Measurements from ENCODE around the gene PILRB.
"Not testable (repeated sequence)": the region's sequence is repeated elsewhere in the genome, so short reads cannot be mapped to it uniquely, and the experiment has no call there.

The PILRB gene

DNA sequence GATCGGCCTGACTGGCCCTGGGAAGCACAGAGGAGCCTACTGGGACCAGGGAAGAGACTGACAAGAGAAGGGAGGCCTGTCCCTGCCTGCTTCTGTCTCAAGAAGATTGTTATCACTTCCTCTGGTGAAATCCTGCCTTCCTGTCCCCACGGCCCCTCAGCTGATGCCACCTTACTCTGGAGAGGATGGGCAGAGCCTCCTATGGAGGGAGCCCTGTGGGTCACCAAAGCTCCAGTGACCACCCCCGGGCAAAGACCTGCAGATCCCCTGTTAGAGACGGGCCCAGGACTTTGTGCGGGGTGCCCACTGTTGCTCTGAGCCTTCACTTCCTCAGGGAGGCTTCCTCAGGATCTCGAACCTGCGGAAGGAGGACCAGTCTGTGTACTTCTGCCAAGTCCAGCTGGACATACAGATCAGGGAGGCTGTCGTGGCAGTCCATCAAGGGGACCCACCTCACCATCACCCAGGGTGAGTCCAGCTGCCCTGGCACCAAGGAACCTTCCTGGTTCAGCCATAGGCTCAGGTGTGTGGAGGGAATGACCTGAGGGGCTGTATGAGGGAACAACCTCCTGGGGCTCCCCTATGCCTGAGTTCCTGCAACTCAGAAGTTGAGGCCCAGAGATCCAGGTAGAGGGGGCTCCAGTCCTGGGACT lies 1.4 kb upstream of the PILRB start:
- no peak for DNase-seq

DNA sequence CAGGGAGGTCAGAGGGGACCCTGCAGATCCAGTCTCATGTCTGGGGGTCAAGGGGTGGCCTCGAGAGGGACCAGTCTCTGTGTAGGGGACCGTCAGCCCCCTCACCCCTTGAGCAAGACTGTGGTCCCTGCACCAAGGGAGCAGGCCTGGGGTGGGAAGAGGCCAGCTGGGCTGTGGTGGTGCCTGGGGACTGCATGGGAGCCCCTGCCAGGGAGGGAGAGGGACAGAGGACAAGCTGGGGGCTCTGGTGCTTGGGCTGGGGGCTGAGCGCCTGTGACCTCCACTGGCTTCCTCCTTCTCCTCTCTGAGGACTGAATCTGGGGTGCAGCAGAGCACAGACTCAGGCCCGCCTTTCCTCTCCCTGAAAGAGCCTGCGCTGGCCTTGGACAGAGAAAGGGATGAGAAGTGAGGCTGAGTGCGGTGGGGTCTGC lies 771 bp upstream of the PILRB start:
- no peak for DNase-seq

DNA sequence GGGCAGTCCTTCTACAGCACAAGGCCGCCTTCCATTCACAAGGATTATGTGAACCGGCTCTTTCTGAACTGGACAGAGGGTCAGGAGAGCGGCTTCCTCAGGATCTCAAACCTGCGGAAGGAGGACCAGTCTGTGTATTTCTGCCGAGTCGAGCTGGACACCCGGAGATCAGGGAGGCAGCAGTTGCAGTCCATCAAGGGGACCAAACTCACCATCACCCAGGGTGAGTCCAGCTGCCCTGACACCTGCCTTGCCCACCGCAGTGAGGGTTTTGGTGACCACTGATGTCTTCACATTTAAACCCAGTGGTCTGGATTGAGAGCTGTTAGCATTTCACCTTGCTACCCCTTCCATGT lies 918 bp downstream of the PILRB start:
- no peak for DNase-seq

DNA sequence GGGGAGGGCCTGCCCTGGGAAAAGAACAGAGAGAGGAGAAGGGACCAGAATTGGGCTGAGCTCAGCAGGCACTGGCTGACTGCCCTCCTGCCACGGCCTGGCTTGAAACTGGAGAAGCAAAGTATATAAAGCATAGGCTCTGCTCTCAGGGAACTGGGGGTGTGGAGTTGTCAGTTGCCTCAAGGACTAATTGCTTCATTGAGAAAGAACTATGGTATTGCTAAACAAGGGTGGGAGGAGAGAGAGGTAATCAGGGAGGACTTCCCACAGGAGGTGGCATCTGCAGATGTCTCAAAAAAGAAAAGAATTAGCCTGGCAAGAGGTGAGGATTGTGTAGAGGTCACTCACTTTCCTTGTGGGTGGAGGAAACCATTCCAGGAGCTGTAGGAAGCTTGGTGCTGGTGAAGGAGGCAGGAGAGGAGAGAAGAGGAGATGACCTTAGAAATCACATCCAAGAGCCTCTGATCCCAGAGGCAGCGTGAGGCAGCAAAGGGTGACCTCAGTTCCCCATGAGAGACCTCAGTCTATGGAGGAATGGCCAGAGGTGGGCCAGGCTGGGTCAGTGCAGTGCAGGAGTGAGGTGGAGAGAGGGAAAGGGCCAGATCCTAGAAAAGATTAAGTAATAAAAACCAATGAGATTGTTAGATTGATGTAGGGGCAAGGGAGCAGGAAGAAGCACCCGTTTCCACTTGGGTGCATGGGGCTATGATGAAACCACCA lies 2.4 kb downstream of the PILRB start:
- DNase-seq = no peak

DNA sequence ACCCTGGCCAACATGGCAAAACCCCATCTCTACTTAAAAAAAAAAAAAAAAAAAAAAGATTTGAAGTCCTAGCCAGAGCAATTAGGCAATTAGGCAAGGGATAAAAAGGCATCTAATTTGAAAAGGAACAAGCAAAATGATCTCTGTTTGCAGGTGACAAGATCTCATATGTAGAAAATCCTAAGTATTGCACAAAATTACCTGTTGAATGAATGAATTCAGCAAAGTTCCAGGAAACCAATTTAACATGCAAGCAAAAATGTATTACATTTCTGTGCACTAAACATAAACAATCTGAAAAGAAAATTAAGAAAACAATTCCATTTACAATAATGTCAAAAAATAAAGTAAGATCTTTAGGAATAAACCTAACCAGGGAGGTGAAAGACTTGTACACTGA lies 5.2 kb downstream of the PILRB start:
- no peak for DNase-seq

DNA sequence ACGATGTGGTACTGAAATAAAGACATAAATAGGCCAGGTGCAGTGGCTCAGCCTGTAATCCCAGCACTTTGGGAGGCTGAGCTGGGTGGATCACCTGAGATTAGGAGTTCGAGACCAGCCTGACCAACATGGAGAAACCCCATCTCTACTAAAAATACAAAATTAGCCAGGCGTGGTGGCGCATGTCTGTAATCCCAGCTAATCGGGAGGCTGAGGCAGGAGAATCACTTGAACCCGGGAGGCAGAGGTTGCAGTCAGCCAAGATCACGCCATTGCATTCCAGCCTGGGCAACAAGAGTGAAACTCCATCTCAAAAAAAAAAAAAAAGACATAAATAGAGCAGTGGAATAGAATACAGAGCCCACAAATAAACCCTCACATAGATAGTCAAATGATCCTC lies 5.9 kb downstream of the PILRB start:
- not testable (repeated sequence) for DNase-seq

DNA sequence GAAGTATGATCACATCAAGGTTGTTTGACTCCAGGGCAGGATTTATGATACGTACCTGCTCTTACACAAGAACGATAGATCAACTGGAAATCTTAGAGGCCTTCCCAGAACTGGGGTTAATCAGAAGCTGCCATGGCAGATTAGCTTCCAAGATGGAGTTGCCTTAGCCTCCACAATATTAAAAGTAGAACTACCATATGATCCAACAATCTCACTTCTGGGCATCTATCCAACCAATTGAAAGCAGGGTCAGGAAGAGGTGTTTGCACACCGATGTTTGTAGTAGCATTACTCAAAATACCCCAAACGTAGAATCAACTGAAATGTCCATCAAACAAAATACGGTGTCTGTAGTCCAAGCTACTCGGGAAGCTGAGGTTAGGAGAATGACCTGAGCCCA lies 6.6 kb downstream of the PILRB start:
- no peak for DNase-seq

DNA sequence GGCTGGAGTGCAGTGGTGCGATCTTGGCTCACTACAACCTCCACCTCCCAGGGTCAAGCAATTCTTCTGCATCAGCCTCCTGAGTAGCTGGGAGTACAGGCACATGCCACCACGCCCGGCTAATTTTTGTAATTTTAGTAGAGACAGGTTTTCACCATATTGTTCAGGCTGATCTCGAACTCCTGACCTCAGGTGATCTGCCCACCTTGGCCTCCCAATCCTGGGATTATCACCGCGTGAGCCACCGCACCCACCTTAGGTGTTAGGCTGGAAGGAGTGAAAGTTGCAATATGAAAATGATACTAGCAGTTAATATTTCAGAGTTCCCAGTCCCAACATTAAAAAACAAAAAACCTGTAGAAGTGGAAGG lies 8.1 kb downstream of the PILRB start:
- not testable (repeated sequence) for DNase-seq

DNA sequence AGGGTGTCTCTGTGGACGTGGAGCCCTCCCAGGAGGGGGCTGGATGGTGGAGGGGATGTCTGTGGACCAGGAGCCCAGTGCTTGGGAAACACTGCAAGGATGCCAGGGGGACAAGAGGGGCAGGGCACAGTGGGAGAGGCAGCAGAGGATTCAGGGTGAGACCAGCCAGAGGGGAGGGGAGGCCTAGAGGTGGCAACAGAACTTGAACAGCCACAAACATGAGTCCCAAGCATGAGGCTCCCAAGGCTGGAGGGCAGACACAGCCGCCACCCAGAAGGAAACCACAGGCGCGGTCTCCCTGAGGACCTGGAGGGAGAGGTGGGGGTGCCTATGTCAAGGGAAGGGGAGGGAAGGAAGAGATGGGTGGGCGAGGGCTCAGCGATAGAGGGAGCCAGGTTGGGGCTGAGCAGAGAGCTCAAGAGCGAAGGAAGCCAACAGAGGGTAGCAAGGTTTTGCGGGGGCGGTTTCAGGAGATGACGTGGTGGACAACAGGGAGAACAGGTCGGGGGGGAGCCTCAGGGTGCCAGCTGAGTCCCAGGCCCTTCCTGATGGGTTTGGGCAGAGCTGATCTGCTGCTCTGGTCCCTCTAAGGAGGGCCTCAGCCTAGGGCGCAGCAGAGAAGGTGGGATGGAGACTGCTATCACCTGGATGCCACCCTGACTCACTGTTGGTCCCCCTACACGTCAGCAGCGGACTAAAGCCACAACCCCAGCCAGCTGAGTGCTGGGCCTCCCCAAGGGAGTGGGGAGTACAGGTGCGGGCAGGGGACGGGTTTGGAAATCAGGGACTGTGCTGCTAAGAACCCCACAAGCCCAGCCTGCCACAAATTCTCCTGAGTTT lies 8.7 kb downstream of the PILRB start:
- no peak for DNase-seq

DNA sequence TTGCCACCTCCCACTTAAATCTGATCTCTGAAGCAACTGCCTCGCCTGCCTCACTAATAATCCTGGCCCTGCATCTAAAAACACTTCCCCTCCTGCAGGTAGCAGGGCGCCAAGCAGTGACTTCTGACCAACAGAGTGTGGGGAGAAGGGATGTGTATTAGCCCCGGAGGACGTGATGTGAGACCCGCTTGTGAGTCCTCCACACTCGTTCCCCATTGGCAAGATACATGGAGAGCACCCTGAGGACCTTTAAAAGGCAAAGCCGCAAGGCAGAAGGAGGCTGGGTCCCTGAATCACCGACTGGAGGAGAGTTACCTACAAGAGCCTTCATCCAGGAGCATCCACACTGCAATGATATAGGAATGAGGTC lies 9.3 kb downstream of the PILRB start:
- no peak for DNase-seq

DNA sequence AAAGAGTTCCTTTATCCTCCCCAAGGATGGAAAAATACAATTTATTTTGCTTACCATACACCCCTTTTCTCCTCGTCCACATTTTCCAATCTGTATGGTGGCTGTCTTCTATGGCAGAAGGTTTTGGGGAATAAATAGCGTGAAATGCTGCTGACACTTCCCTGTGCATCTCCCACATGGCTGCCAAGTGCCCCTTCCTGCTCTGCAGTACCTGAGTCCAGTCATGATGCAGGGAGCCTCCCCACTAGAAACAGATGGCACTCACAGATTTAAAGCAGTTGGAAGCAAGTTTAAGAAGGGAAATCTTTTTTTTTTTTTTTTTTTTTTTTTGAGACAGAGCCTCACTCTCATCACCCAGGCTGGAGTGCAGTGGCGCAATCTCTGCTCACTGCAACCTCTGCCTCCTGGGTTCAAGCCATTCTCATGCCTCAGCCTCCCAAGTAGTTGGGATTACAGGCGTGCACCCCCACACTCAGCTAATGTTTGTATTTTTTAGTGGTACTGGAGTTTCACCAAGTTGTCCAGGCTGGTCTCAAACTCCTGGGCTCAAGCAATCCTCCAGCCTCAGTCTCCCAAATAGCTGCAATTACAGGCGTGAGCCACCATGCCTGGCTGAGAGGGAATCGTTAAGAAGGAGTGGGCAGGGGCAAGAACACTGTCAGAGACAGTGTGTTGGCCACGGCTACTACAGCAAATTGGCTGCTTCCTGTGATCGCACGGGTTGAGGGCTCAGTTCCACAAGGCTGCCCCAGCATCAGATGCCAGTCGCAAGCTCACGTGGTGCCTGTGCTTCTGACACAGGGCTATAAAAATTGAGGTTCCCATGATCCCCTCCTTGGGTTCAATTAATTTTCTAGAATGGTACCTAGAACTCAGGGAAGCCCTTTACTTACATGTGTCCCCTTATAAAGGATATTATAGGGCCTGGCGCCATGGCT lies 10.0 kb downstream of the PILRB start:
- DNase-seq = no peak

DNA sequence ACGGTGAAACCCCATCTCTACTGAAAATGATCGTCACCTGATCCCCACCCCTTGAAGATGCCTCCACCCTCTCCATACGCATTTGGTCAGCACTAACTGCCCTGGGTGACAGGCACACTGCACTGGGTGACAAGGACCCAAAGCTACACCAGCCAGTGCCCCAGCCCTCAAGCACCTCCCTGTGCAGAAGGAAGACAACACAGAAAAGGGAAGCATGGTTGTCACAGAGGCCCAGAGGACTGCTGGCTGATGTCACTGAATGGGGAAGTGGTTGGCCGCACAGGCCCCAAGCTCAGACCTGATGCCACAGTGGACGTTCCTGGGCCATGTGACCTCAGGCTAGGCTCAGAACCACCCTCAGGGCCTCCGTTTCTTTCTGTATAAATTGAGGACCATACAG lies 11.2 kb downstream of the PILRB start:
- no peak for DNase-seq

DNA sequence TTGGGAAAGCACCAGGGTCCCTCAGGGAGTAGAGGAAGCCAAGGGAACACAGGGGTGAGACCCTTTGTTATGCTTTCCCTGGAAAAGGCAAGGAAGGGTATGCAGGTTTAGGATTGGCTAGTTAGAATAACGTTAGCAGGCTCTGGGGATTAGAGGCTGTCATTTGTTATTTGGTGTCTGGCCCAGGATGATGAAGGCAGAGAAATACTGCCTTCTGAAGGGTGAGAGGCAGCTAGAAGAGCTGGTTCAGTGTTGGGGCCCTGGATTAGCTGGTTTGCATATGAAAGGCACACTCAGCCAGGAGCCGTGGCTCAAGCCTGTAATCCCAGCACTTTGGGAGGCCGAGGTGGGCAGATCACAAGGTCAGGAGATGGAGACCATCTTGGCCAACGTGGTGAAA lies 12.4 kb downstream of the PILRB start:
- DNase-seq = no peak

DNA sequence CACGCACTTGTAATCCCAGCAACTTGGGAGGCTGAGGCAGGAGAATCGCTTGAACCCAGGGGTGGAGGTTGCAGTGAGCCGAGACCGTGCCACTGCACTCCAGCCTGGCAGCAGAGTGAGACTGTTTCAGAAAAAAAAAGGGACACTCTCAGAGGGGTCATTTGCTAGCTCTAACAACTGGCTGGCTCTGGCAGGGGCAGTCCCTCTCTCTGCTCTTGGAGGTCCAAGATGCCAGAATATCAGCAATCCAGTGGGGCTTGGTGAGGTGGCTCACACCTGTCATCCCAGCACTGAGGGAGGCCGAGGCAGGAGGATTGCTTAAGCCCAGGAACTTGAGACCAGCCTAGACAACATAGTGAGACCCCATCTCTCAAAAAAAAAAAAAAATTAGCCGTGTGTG lies 12.8 kb downstream of the PILRB start:
- DNase-seq = no peak

DNA sequence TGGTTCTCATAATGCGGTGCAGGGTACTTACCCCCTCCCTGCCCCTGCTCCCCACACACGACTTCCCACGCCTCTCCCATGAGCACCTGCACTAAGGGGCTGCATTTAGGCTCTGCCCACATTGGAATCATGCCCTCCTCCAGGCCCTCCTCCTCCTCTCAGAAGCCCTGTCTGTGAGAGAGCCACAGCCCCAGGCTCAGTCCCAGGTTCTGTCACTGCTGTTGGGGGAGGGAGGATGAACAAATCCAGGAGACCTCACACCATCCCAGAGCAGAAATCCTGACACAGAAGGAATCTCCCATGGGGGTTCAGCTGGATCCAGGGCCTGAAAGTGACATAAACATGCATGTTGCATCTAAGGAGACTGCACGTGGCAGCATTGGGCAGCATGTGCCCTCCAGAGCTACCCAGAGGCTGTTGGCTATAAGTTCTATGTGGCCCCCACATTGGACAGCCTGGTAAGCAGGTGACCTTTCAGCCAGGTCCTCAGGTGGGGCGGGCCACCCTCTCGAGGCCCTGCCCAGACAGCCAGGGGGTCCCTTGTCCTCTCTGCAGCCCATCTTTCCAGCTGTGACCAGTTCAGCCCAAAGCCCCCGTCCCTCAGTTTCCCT lies 13.7 kb downstream of the PILRB start:
- no peak for DNase-seq

DNA sequence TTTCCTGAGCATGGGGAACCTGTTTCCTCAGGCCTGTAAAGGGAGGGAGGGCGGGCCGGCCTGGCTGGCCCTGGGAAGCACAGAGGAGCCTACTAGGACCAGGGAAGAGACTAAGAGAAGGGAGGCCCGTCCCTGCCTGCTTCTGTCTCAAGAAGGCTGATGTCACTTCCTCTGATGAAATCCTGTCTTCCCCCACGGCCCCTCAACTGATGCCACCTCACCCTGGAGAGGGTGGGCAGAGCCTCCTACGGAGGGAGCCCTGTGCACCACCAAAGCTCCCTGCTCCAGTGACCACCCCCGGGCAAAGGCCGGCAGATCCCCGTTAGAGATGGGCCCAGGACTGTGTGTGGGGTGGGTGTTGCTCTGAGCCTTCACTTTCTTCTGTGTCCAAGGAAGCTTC lies 14.3 kb downstream of the PILRB start:
- DNase-seq = no peak

DNA sequence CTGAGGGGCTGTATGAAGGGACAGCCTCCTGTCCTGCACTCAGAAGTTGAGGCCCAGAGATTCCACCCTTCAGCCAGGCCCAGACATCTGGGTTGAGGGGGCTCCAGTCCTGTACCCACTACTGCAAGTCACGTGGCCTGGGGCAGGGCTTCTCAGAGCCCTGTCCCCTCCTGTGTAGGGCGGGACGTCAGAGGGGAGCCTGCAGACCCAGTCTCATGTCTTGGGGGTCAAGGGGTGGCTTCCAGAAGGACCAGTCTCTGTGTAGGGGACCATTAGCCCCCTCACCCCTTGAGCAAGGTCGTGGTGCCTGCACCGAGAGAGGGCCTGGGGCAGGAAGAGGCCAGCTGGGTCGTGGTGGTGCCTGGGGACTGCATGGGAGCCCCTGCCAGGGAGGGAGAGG lies 14.8 kb downstream of the PILRB start:
- no peak for DNase-seq

DNA sequence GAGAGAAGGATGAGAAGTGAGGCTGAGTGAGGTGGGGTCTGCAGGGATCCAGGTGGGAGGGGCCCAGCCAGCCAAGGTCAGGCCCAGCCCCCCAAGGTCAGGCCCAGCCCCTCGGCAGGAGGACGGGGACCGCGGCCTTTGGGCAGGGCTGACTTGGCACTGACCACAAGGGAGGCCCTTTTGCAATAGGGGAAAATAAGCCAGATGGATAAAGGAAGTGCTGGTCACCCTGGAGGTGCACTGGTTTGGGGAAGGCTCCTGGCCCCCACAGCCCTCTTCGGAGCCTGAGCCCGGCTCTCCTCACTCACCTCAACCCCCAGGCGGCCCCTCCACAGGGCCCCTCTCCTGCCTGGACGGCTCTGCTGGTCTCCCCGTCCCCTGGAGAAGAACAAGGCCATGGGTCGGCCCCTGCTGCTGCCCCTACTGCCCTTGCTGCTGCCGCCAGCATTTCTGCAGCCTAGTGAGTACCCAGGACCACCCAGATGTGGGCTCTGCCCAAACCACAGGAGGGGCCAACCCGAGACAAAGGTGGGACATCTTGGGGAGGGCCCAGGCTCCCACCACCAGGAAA lies 15.4 kb downstream of the PILRB start, which contains the start of gene PILRA:
PILRA (plus strand) TSS at position 227 of the 571 bp plus-strand sequence; CDS start at position 397, 170 bp downstream.
- no peak for DNase-seq

DNA sequence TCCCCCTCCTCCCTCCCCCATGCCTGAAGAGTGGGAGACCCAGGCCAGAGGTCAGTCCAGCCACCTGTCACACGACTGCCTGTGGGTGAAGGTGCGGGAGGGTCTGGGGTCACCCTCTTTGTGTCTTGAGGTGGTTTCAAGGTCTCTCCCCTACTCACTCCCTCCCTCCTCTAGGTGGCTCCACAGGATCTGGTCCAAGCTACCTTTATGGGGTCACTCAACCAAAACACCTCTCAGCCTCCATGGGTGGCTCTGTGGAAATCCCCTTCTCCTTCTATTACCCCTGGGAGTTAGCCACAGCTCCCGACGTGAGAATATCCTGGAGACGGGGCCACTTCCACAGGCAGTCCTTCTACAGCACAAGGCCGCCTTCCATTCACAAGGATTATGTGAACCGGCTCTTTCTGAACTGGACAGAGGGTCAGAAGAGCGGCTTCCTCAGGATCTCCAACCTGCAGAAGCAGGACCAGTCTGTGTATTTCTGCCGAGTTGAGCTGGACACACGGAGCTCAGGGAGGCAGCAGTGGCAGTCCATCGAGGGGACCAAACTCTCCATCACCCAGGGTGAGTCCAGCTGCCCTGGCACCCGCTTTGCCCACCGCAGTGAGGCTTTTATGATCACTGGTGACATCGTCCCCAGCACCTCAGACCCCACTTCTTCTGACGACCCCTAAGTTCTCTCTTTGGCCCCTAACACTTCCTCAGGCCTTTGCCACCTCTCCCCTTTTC lies 16.1 kb downstream of the PILRB start:
- not testable (repeated sequence) for DNase-seq

DNA sequence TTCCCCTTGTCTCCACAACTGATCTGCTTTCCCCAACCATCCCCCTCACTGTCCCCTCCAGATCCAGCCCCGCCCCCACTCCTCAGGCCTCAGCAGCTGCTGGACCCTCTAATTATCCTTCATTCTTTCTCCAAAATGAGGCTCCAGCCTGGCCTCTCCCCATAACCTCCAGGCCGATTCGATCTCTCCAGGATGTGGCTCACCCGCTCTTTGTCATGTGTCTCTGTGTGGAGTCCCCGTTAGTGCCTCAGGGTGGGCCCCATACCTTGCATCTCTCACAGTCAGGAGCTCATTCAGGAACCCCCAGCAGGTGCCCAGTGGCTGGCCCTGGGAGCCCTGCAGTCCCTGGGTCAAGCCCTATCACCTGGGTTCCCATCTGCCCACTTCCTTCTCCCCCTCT lies 16.7 kb downstream of the PILRB start:
- DNase-seq = no peak

DNA sequence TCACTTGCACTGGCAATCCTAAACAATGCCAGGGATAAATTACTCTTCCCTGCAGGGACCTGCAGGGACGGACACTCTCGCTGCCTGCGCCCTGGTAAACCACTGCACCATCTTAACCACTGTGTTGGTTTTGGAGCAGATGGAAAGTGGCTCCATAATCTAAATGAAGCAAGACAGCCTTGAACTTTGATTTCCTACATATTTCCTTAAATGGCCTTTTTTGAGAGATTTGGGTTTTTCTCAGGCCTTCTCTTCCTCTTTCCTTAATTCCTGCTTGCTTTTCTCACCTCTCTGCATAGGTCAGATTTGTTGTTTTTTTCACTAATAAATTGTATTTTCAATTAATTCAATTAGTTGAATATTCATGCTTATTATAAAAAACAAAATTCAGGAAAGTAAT lies 18.1 kb downstream of the PILRB start:
- DNase-seq = no peak
